SU-DHL-6 (cell line): Measurements from ENCODE around the gene ARMH1.

Experiments
- H2AFZ ChIP-seq: fragments of 200-600 bp; sonication (generic); 2 replicates; pipeline ENCODE4 v1.6.1; 2014; ENCODE audit warnings: low read depth, mild to moderate bottlenecking, moderate library complexity, mixed read lengths, antibody characterized with exemption, low read length; ENCODE audit not compliant: severe bottlenecking
- H3F3A ChIP-seq: fragments of 200-600 bp; shearing (Covaris generic); 2 replicates; pipeline ENCODE4 v1.6.0; 2016; ENCODE audit warnings: antibody characterized with exemption, mild to moderate bottlenecking; ENCODE audit not compliant: insufficient read depth
- H3K27ac ChIP-seq: fragments of 200-600 bp; sonication (generic); 2 replicates; pipeline ENCODE4 v1.5.1; 2016; ENCODE audit warnings: low read depth, mild to moderate bottlenecking, low read length, moderate library complexity, mixed read lengths
- H3K27me3 ChIP-seq: fragments of 200-600 bp; sonication (generic), shearing (Covaris generic); 2 replicates; pipeline ENCODE4 v1.6.0; 2014; ENCODE audit warnings: mild to moderate bottlenecking, low read length
- H3K36me3 ChIP-seq: fragments of 200-600 bp; sonication (generic); 2 replicates; pipeline ENCODE4 v1.6.1; 2014; ENCODE audit warnings: mild to moderate bottlenecking, low read length, mixed read lengths
- H3K4me2 ChIP-seq: fragments of 300-600, 200-600 bp; shearing (Covaris generic), sonication (generic); 2 replicates; pipeline ENCODE4 v1.6.0; 2014; ENCODE audit warnings: low read length, low read depth, mild to moderate bottlenecking; ENCODE audit not compliant: poor library complexity, severe bottlenecking
- H3K4me3 ChIP-seq: fragments of 200-600 bp; sonication (generic); 2 replicates; pipeline ENCODE4 v1.5.1; 2014; ENCODE audit warnings: antibody characterized with exemption, low read length, mild to moderate bottlenecking, mixed read lengths; ENCODE audit not compliant: insufficient read depth, poor library complexity, severe bottlenecking
- H3K79me2 ChIP-seq: fragments of 200-600 bp; sonication (generic); 2 replicates; pipeline ENCODE4 v1.6.1; 2014; ENCODE audit warnings: mild to moderate bottlenecking, low read length, moderate library complexity; ENCODE audit not compliant: insufficient read depth
- H3K9ac ChIP-seq: fragments of 200-600 bp; sonication (generic); 2 replicates; pipeline ENCODE4 v1.7.0; 2014; ENCODE audit warnings: mild to moderate bottlenecking, low read length
- H3K9me2 ChIP-seq: fragments of 200-600 bp; sonication (generic); replicated peaks from 2 replicates; pipeline ENCODE4 v1.6.1; 2014; ENCODE audit warnings: low read length; ENCODE audit not compliant: insufficient read depth
- H3K9me3 ChIP-seq: fragments of 200-600 bp; sonication (generic); 2 replicates; pipeline ENCODE4 v1.6.1; 2014; ENCODE audit warnings: low read length, mixed read lengths; ENCODE audit not compliant: insufficient read depth
- H4K20me1 ChIP-seq: fragments of 200-600 bp; sonication (generic); 2 replicates; pipeline ENCODE4 v1.6.1; 2014; ENCODE audit warnings: low read depth, mild to moderate bottlenecking, antibody characterized with exemption, low read length, moderate library complexity, mixed read lengths
- EZH2phosphoT487 ChIP-seq: fragments of 200-600 bp; sonication (generic), shearing (Covaris generic); conservative IDR thresholded peaks from 2 replicates; pipeline ENCODE4 v1.6.1; 2018; ENCODE audit warnings: mild to moderate bottlenecking, antibody characterized with exemption, low read length, moderate library complexity, mixed read lengths
- TF ChIP-seq, protein P1 (sequence below): fragments of 200-600 bp; sonication (generic); IDR thresholded peaks from one replicate; pipeline ENCODE4 v1.5.1; 2017; ENCODE audit warnings: antibody characterized with exemption, mild to moderate bottlenecking, low read length, moderate library complexity; ENCODE audit not compliant: insufficient read depth, poor library complexity, severe bottlenecking

Gene ARMH1

DNA sequence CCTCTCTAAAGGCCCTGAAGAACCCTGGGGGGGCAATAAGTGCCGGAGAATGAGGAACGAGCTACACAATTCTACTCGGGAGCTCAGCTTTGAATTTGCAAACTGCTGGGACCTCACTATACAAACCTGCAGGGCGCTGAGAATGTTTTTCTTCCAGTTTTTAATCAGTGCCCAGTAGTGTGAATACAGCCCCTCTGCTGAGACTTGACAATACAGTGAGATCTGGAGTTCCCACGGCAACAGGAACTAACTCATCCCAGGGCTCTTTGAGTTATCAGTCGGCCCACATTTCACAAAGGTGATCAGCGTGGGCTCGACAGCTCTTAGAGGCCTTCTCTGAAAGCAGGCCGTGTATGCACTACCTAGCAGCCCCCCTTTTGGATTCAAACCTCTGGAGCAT is 41.9 kb upstream of the ARMH1 start:
- Histone ChIP-seq H4K20me1 (no peaks in the 10 kb centered on the region), H3K36me3 (no peaks in the 10 kb centered on the region), H3K27ac (peak overlapping the region; percentile 91), H2AFZ (no peak overlapping the region), H3K9me2 (no peaks in the 10 kb centered on the region), H3K27me3 (no peaks in the 10 kb centered on the region), H3K9me3 (no peaks in the 10 kb centered on the region), H3K79me2 (peaks cover 11% of the 10 kb centered on the region; the same call in 1 of the 2 replicates), H3K9ac (peak overlapping the region; percentile 75), H3F3A (0 out of 2 replicates have a peak, but pooled peaks cover 5% of the 10 kb centered on the region), H3K4me2 (peak overlapping the region; percentile 82), H3K4me3 (peak overlapping the region; percentile 67)
- no peak for TF ChIP-seq EZH2phosphoT487
- TF ChIP-seq, protein P1, sequence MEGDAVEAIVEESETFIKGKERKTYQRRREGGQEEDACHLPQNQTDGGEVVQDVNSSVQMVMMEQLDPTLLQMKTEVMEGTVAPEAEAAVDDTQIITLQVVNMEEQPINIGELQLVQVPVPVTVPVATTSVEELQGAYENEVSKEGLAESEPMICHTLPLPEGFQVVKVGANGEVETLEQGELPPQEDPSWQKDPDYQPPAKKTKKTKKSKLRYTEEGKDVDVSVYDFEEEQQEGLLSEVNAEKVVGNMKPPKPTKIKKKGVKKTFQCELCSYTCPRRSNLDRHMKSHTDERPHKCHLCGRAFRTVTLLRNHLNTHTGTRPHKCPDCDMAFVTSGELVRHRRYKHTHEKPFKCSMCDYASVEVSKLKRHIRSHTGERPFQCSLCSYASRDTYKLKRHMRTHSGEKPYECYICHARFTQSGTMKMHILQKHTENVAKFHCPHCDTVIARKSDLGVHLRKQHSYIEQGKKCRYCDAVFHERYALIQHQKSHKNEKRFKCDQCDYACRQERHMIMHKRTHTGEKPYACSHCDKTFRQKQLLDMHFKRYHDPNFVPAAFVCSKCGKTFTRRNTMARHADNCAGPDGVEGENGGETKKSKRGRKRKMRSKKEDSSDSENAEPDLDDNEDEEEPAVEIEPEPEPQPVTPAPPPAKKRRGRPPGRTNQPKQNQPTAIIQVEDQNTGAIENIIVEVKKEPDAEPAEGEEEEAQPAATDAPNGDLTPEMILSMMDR, result no peak

DNA sequence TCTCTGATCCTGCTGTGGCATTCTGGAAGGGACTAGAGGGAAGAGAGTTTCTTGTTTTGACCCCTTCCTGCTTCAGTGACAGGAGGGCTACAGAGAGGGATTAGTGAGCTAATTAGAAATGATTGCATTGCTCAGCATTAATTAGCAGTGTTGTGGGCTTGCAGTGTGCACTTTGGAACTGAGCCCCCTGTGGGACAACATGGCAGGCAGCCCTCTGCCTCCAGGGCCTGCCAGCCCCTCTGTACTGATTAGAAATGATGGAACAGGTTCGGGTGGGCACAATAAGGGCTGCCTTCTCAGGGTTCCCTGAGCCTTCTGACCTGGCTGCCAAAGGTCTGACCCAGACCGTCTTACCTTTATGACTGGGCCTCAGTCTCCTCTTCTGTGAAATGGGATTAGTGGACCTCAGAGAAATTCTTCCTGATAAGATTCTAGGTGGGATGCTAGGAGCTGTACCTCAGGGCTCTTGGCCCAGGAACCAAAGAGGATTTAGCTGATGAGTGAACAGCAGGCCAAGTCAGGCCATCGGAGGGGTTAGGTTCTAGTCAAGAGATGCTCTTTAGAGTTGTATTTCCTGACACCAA is 39.8 kb upstream of the ARMH1 start:
- 0 out of 2 replicates have a peak, but pooled peaks cover 5% of the 10 kb centered on the region for H3F3A ChIP-seq
- H3K27ac ChIP-seq, result no peak overlapping the region
- no peaks in the 10 kb centered on the region for H3K27me3 ChIP-seq
- no peak overlapping the region for H3K4me2 ChIP-seq
- H3K9me3 ChIP-seq, result no peaks in the 10 kb centered on the region
- no peak for TF ChIP-seq EZH2phosphoT487
- TF ChIP-seq, protein P1, result no peak
- H3K9ac ChIP-seq, result no peak overlapping the region
- no peak overlapping the region for H2AFZ ChIP-seq
- H4K20me1 ChIP-seq, result no peaks in the 10 kb centered on the region
- no peak overlapping the region for H3K4me3 ChIP-seq
- H3K9me2 ChIP-seq, result no peaks in the 10 kb centered on the region
- no peaks in the 10 kb centered on the region for H3K36me3 ChIP-seq
- H3K79me2 ChIP-seq, result peaks cover 11% of the 10 kb centered on the region; the same call in 1 of the 2 replicates

DNA sequence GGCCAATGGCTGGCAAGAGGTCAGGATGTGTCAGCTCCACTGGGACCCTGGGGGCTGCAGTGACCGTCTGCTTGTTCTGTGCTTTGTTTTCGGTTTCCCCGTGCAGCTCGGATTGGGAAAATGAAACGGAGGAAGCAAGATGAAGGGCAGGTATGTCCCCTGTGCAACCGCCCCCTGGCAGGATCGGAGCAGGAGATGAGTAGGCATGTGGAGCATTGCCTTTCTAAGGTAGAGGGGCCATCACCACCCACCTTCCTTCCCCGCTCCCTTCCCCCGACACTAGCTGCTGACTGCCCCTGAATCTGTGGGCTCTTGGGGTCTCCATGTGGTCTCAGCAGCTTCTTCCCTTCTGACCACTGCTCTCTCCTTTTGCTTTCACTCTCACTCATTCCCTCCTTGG is 39.1 kb upstream of the ARMH1 start:
- Histone ChIP-seq H3K36me3 (no peaks in the 10 kb centered on the region), H3K27me3 (no peaks in the 10 kb centered on the region), H3K4me3 (no peak overlapping the region), H4K20me1 (no peaks in the 10 kb centered on the region), H3K9ac (no peak overlapping the region), H3F3A (0 out of 2 replicates have a peak, but pooled peaks cover 5% of the 10 kb centered on the region), H3K9me2 (no peaks in the 10 kb centered on the region), H3K4me2 (no peak overlapping the region), H2AFZ (no peak overlapping the region), H3K79me2 (peaks cover 11% of the 10 kb centered on the region; the same call in 1 of the 2 replicates), H3K9me3 (no peaks in the 10 kb centered on the region), H3K27ac (no peak overlapping the region)
- TF ChIP-seq EZH2phosphoT487, result no peak
- TF ChIP-seq, protein P1, result no peak
